GM18499 (cell line): ENCODE measurements around the gene MSLN.
"Not testable (repeated sequence)": the region's sequence is repeated elsewhere in the genome, so short reads cannot be mapped to it uniquely, and the experiment has no call there.

Source experiments
- ATAC-seq: cut with Tn5 transposase; IDR thresholded peaks from one replicate; pipeline ENCODE4 v1.9.1; 2021; ENCODE audit warnings: moderate number of reproducible peaks; ENCODE audit not compliant: insufficient read depth, unreplicated experiment

The MSLN gene

GRCh38 chr16:770411-770810, 9.9 kb downstream of the MSLN start:
- ATAC-seq = no peak

- ATAC-seq = no peak
Observed at GRCh38 chr16:772959-773358, 12.4 kb downstream of the MSLN start.

GRCh38 chr16:774086-775001, 13.8 kb downstream of the MSLN start:
- no peak for ATAC-seq

GRCh38 chr16:775236-775796, 14.8 kb downstream of the MSLN start:
- no peak for ATAC-seq

- ATAC-seq = not testable (repeated sequence)
Observed at GRCh38 chr16:776298-776697, 15.8 kb downstream of the MSLN start.

GRCh38 chr16:776824-777223, 16.3 kb downstream of the MSLN start:
- no peak for ATAC-seq

- no peak for ATAC-seq
Observed at GRCh38 chr16:777826-778225, 17.3 kb downstream of the MSLN start.

GRCh38 chr16:778447-778846, 17.9 kb downstream of the MSLN start:
- no peak for ATAC-seq

- no peak for ATAC-seq
Observed at GRCh38 chr16:778909-779527, 18.5 kb downstream of the MSLN start.

- no peak for ATAC-seq
Observed at GRCh38 chr16:779561-779960, 19.0 kb downstream of the MSLN start.

GRCh38 chr16:780296-780695, 19.8 kb downstream of the MSLN start:
- ATAC-seq = no peak

GRCh38 chr16:781346-782010, 20.9 kb downstream of the MSLN start:
- no peak for ATAC-seq

GRCh38 chr16:782258-782657, 21.7 kb downstream of the MSLN start:
- ATAC-seq = no peak

GRCh38 chr16:782766-783403, 22.4 kb downstream of the MSLN start:
- no peak for ATAC-seq

GRCh38 chr16:783404-784161, 23.0 kb downstream of the MSLN start:
- no peak for ATAC-seq

GRCh38 chr16:784431-784830, 23.9 kb downstream of the MSLN start:
- no peak for ATAC-seq

GRCh38 chr16:785563-786535, 25.3 kb downstream of the MSLN start:
- ATAC-seq = no peak

GRCh38 chr16:787321-787966, 26.9 kb downstream of the MSLN start:
- ATAC-seq = no peak
